CD14-positive monocyte (primary cell): ENCODE measurements around the gene PFDN4. TPM values are rescaled to one million over a fixed set of nuclear protein-coding genes. Genes with fewer than 3 reads are reported as not detected.

Experiments used
- DNase-seq, 3 donors: peaks; one replicate each; pipeline ENCODE4 v3.0.0-alpha.2; 2011 to 2022
- H2AFZ ChIP-seq: 2 replicates; pipeline ENCODE4 v1.6.0; 2012; ENCODE audit warnings: mild to moderate bottlenecking, low read depth, low read length, inconsistent platforms; ENCODE audit not compliant: insufficient read depth, poor library complexity, severe bottlenecking
- H3K27ac ChIP-seq, 2 donors: 1 replicate in 1 of 2; 2 replicates in 1 of 2; pipeline ENCODE4 v1.5.1; 2012 to 2013; ENCODE audit warnings: low read length in 2 of 2, control low read depth in 1 of 2, inconsistent platforms in 1 of 2, low read depth in 1 of 2, mild to moderate bottlenecking in 1 of 2
- H3K27me3 ChIP-seq, 2 donors: one replicate each; pipeline versions ENCODE4 v1.6.0 to v1.6.1; 2011 to 2013; ENCODE audit warnings: low read length in 2 of 2; ENCODE audit not compliant: control insufficient read depth in 2 of 2, insufficient read depth in 2 of 2
- H3K36me3 ChIP-seq, 2 donors: replicated peaks in 1 of 2; 1 replicate in 1 of 2; 2 replicates in 1 of 2; pipeline versions ENCODE4 v1.5.1 to v1.6.1; 2012 to 2013; ENCODE audit warnings: low read length in 2 of 2, control low read depth in 1 of 2, inconsistent platforms in 1 of 2, mild to moderate bottlenecking in 1 of 2; ENCODE audit not compliant: insufficient read depth in 2 of 2, control insufficient read depth in 1 of 2
- H3K4me1 ChIP-seq, 2 donors: 1 replicate in 1 of 2; 2 replicates in 1 of 2; pipeline versions ENCODE4 v1.5.1 to v1.6.1; 2012 to 2013; ENCODE audit warnings: low read length in 2 of 2, control low read depth in 1 of 2, inconsistent platforms in 1 of 2, mild to moderate bottlenecking in 1 of 2, moderate library complexity in 1 of 2; ENCODE audit not compliant: insufficient read depth in 2 of 2, control insufficient read depth in 1 of 2
- H3K4me2 ChIP-seq: replicated peaks from 2 replicates; pipeline ENCODE3; 2012; ENCODE audit warnings: low read length, moderate library complexity, mild to moderate bottlenecking; ENCODE audit not compliant: poor library complexity, severe bottlenecking; ENCODE audit errors: extremely low read depth
- H3K4me3 ChIP-seq, 3 experiments: fragments of 200-600 bp in 1 of 3; sonication (generic) in 1 of 3; replicated peaks in 1 of 3; 1 replicate in 2 of 3; 2 replicates in 1 of 3; pipeline ENCODE4 v1.5.1; 2011 to 2013; ENCODE audit warnings: low read length in 3 of 3, mild to moderate bottlenecking in 3 of 3, control low read depth in 2 of 3, low read depth in 2 of 3, inconsistent platforms in 1 of 3, moderate library complexity in 1 of 3
- H3K79me2 ChIP-seq: 2 replicates; pipeline ENCODE4 v1.6.0; 2012; ENCODE audit warnings: mild to moderate bottlenecking, control low read depth, inconsistent platforms, low read length, moderate library complexity; ENCODE audit not compliant: insufficient read depth
- H3K9ac ChIP-seq: 2 replicates; pipeline ENCODE4 v1.6.0; 2017; ENCODE audit warnings: low read length, mild to moderate bottlenecking; ENCODE audit not compliant: insufficient read depth, poor library complexity, severe bottlenecking
- H3K9me3 ChIP-seq, 2 donors: replicated peaks in 1 of 2; 1 replicate in 1 of 2; 2 replicates in 1 of 2; pipeline versions ENCODE4 v1.5.1 to v1.6.1; 2012 to 2013; ENCODE audit warnings: low read length in 2 of 2, control low read depth in 1 of 2; ENCODE audit not compliant: control insufficient read depth in 1 of 2, insufficient read depth in 1 of 2
- H4K20me1 ChIP-seq: 2 replicates; pipeline ENCODE4 v1.6.0; 2012; ENCODE audit warnings: mild to moderate bottlenecking, low read length, control low read depth, moderate library complexity; ENCODE audit not compliant: insufficient read depth
- H3K27ac Mint-ChIP-seq, 7 donors: one replicate each; pipeline ENCODE4 v1.8.0; 2020; ENCODE audit warnings: mild to moderate bottlenecking in 7 of 7, mixed read lengths in 7 of 7, moderate library complexity in 6 of 7, inconsistent platforms in 2 of 7
- H3K27me3 Mint-ChIP-seq, 3 donors: one replicate each; pipeline ENCODE4 v1.8.0; 2021 to 2022; ENCODE audit warnings: low read depth in 3 of 3, mild to moderate bottlenecking in 3 of 3, mixed read lengths in 3 of 3, moderate library complexity in 3 of 3, inconsistent platforms in 1 of 3
- H3K36me3 Mint-ChIP-seq, 2 donors: one replicate each; pipeline ENCODE4 v1.8.0; 2020; ENCODE audit warnings: mixed read lengths in 2 of 2, inconsistent platforms in 1 of 2, mild to moderate bottlenecking in 1 of 2
- H3K4me1 Mint-ChIP-seq: one replicate; pipeline ENCODE4 v1.8.0; 2020; ENCODE audit warnings: mild to moderate bottlenecking, mixed read lengths
- H3K4me3 Mint-ChIP-seq, 2 donors: one replicate each; pipeline ENCODE4 v1.8.0; 2020; ENCODE audit warnings: mild to moderate bottlenecking in 2 of 2, mixed read lengths in 2 of 2, moderate library complexity in 1 of 2
- H3K9me3 Mint-ChIP-seq, 7 donors: one replicate each; pipeline ENCODE4 v1.8.0; 2020 to 2022; ENCODE audit warnings: mixed read lengths in 7 of 7, mild to moderate bottlenecking in 6 of 7, moderate library complexity in 6 of 7, inconsistent platforms in 2 of 7
- WGBS: methylation state at CpG from one replicate; pipeline ENCODE4 v1.1.5; 2013; ENCODE audit warnings: missing lambda C conversion rate; ENCODE audit not compliant: insufficient coverage; 5-methylcytosine and 5-hydroxymethylcytosine counted together
- intact Hi-C, 2 donors: fragments of 100-400 bp; cut with micrococcal nuclease; formaldehyde crosslinking; loops; one replicate each; pipeline versions ENCODE4 v1.15.0 to v1.15.1; 2023
- polyA plus RNA-seq, 3 donors: library from polyadenylated mRNA; depleted of rRNA in 1 of 3; unstranded in 2 of 3; stranded (reverse) in 1 of 3; fragments of 300-500 nt in 2 of 3; fragments of >200 nt in 1 of 3; fragmentation: Illumina TruSeq in 2 of 3; gene quantifications; 1 replicate in 2 of 3; 2 replicates in 1 of 3; pipeline ENCODE4 v1.2.3, GENCODE V29; 2012 to 2021
- TF ChIP-seq, protein P1 (sequence below): fragments of 200-600 bp; IDR thresholded peaks from one replicate; pipeline ENCODE4 v1.8.0; 2022; ENCODE audit warnings: antibody characterized with exemption, mild to moderate bottlenecking

Gene PFDN4
- polyA plus RNA-seq, 3 donors: 12.6 to 49.0 (median 32.1) TPM

DNA sequence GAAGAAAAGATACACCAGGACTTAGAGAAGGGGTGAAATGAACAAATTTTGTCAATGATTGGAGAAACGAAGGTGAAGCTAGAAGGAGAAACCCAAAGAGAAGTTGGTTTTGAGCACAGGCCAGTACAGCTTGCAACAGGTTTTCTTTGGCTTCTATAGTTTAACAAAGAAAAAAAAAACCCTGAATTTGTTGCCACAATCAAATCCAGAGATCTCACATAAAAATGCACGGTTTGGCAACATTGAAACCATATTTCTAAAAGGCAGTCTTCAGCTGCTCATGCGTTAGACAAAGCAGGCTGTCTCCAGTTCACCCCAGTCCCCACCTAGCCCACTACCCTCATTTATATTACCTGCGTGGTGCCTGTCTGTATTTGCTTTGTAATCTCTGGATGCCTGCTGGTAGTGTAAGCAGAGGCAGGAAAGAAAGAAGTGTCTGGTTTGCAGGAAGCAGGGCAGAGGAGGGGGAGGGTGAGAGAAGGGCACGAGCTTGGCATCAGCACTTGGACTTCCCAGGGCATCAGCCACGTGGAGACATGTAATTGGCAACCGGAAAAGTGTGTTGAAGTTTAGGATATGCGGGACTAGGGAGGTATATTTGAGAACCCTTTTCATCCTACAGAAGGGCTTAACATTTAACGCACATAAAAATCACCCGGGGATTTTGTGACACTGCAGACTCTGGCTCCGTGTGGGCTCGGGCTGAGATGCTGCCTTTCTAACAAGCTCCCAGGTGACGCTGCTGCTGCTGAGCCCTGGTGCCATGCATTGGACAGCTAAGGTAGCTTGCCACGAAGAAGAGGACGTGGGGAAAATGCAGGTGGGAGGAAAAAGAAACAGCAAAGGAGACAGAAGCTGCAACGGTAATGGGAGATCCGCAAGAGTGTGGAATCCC is 14.4 kb downstream of the PFDN4 start:
- H3K4me1 Mint-ChIP-seq: peaks cover 17% of the 10 kb centered on the region
- Histone ChIP-seq H3K27ac (no peak overlapping the region), H4K20me1 (no peaks in the 10 kb centered on the region), H3K4me3 (no peak overlapping the region), H3K9ac (no peak overlapping the region), H3K79me2 (no peaks in the 10 kb centered on the region), H3K4me1 (peaks cover 11% of the 10 kb centered on the region in 2 donors), H3K27me3 (no peaks in the 10 kb centered on the region), H3K4me2 (no peak overlapping the region), H2AFZ (no peak overlapping the region), H3K9me3 (no peaks in the 10 kb centered on the region), H3K36me3 (peaks cover 7 to 14% of the 10 kb centered on the region in 2 donors)
- peaks cover 10 to 19% of the 10 kb centered on the region in 2 donors for H3K36me3 Mint-ChIP-seq
- intact Hi-C loops: loop anchor here in 1 of 2 donors (10.0 kb wide), 1 partner anchor 423 kb away; no protein-coding TSS in a partner anchor
- 74% methylated on average over 9 of the region's 17 CpGs for WGBS
- H3K4me3 Mint-ChIP-seq: no peak overlapping the region
- peak overlapping the region in 1 of 7 donors; percentile 52 for H3K27ac Mint-ChIP-seq
- DNase-seq: no peak
- H3K9me3 Mint-ChIP-seq: peaks cover 0 to 5% (median under 1%) of the 10 kb centered on the region in 7 donors
- TF ChIP-seq, protein P1, sequence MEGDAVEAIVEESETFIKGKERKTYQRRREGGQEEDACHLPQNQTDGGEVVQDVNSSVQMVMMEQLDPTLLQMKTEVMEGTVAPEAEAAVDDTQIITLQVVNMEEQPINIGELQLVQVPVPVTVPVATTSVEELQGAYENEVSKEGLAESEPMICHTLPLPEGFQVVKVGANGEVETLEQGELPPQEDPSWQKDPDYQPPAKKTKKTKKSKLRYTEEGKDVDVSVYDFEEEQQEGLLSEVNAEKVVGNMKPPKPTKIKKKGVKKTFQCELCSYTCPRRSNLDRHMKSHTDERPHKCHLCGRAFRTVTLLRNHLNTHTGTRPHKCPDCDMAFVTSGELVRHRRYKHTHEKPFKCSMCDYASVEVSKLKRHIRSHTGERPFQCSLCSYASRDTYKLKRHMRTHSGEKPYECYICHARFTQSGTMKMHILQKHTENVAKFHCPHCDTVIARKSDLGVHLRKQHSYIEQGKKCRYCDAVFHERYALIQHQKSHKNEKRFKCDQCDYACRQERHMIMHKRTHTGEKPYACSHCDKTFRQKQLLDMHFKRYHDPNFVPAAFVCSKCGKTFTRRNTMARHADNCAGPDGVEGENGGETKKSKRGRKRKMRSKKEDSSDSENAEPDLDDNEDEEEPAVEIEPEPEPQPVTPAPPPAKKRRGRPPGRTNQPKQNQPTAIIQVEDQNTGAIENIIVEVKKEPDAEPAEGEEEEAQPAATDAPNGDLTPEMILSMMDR: no peak
- peaks cover 0 to 3% (median 2%) of the 10 kb centered on the region in 3 donors for H3K27me3 Mint-ChIP-seq

DNA sequence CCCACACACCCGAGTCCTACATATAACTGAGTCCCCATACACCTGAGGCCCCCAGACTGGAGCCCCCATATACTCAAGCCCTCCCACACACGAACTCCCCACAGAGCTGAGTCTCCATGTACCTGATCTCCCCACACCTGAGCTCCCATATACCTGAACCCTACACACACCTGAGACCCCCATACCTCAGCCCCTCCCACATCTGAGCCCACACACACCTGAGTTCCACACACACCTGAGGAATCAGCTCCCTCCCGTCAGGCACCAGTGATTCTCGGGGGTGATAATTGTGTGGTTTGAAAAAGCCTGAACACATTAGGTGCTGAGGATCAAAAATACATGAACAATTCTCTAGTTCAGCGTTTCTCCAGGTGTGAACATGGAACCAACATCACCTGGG is 15.4 kb downstream of the PFDN4 start:
- H3K36me3 ChIP-seq: peaks cover 0 to 6% of the 10 kb centered on the region in 2 donors
- H3K27ac ChIP-seq: no peak overlapping the region
- no peak overlapping the region for H3K4me2 ChIP-seq
- no peaks in the 10 kb centered on the region for H4K20me1 ChIP-seq
- Mint-ChIP-seq H3K9me3 (peaks cover 6 to 10% (median 7%) of the 10 kb centered on the region in 7 donors), H3K4me1 (peaks cover 20% of the 10 kb centered on the region), H3K36me3 (peaks cover 4 to 12% of the 10 kb centered on the region in 2 donors), H3K4me3 (no peak overlapping the region), H3K27ac (no peak overlapping the region), H3K27me3 (peaks cover 0 to 3% (median 2%) of the 10 kb centered on the region in 3 donors)
- intact Hi-C loops: loop anchor here in 1 of 2 donors (10.0 kb wide), 1 partner anchor 422 kb away; no protein-coding TSS in a partner anchor
- peaks cover 11% of the 10 kb centered on the region in 2 donors for H3K4me1 ChIP-seq
- WGBS: 100% methylated on average over 2 of the region's 5 CpGs
- TF ChIP-seq, protein P1: no peak
- no peaks in the 10 kb centered on the region for H3K9me3 ChIP-seq
- DNase-seq: no peak
- no peaks in the 10 kb centered on the region for H3K79me2 ChIP-seq
- H3K27me3 ChIP-seq: no peaks in the 10 kb centered on the region
- no peak overlapping the region for H3K9ac ChIP-seq
- no peak overlapping the region for H3K4me3 ChIP-seq
- H2AFZ ChIP-seq: no peak overlapping the region
